Measurements from ENCODE around the gene FAM163B.

FAM163B gene

DNA sequence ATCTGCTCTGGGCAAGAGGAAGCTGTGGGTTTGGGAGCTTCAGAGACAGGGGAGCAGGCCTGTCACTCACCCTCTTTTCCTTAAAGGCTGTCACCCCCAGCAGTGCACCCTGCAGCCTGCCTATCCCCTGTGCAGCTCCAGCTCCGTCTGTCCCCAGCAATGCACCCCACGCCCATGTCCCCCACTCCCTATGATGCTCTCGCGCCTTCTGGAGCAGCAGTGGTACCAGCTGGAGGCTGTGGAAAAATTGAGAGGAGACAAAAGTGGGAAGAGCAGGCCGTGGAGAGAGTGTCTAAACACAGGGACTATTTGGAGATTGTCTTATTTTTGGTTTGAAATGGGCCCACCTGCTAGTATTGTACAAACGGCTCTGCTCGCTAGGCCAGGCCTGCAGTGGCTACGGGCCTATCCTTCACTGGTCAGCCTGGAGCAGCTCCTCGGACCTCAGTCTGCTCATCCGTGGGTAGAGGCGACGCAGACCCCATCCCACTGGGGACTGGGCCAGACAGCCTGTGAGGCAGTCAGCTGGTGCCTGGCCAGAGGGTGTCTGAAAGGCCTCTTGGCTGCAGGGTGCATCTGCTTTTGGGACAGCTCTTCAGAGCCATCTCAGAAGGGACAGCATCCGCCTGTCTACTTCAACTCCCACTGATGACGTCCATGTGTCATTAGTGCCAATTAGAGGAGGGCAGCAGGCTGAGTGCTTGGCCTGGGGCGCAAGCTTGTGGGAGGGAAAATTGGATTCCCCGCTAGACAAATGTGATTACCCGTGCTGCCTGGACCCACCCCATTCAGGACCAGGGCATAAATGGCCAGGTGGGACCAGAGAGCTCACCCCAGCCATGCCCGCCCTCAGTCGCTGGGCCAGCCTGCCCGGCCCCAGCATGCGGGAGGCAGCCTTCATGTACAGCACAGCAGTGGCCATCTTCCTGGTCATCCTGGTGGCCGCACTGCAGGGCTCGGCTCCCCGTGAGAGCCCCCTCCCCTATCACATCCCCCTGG lies 26.6 kb upstream of the FAM163B start, which contains the start of gene DBH:
TSS of gene DBH (plus strand) at position 831 of the 999 bp plus-strand sequence. CDS start at position 840, 9 bp downstream.
- TF ChIP-seq CTCF (IDR thresholded peaks at IDR 0.05; ENCODE audit: extremely low read depth, insufficient read depth, missing control alignments), result no peak
- in situ Hi-C loops (cut with MboI; ENCODE audit: low pct_unique_long_range_greater_than_20kb, low sequenced_read_pairs, unreplicated experiment), result no loop called here
- DNase-seq (ENCODE audit: low spot score), result no peak

DNA sequence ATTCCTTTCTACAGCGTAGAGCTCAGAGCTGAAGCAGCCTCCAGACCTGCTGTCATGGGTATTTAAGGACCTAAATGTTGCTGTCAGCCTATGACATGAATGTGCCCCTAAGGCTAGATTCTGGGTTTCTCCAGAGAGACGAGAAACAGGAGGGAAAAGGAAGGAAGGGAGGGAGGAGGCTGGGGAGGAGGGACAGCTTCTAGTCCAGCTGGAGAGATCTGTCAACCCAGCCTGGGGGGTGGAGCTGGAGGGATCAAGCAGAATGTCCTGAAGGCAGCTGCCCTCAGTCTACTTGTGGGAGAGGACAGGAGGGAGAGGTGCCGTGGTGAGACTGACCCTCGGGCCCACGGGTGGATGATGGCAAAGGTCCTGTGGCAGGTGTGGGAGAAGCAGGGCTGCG lies 25.9 kb upstream of the FAM163B start:
- DNase-seq (ENCODE audit: low spot score), result no peak
- in situ Hi-C loops (cut with MboI; ENCODE audit: low pct_unique_long_range_greater_than_20kb, low sequenced_read_pairs, unreplicated experiment), result no loop called here
- TF ChIP-seq CTCF (IDR thresholded peaks at IDR 0.05; ENCODE audit: extremely low read depth, insufficient read depth, missing control alignments), result no peak

GRCh38 chr9:133634081-133634691 lies 25.0 kb upstream of the FAM163B start:
- in situ Hi-C loops (cut with MboI; ENCODE audit: low pct_unique_long_range_greater_than_20kb, low sequenced_read_pairs, unreplicated experiment), result no loop called here
- no peak for TF ChIP-seq CTCF (IDR thresholded peaks at IDR 0.05; ENCODE audit: extremely low read depth, insufficient read depth, missing control alignments)
- no peak for DNase-seq (ENCODE audit: low spot score)

- TF ChIP-seq CTCF (IDR thresholded peaks at IDR 0.05; ENCODE audit: extremely low read depth, insufficient read depth, missing control alignments), result no peak
- in situ Hi-C loops (cut with MboI; ENCODE audit: low pct_unique_long_range_greater_than_20kb, low sequenced_read_pairs, unreplicated experiment), result no loop called here
- DNase-seq (ENCODE audit: low spot score), result no peak
Measured at GRCh38 chr9:133633681-133634080, 24.5 kb upstream of the FAM163B start.

GRCh38 chr9:133632806-133633680 lies 23.9 kb upstream of the FAM163B start:
- no peak for DNase-seq (ENCODE audit: low spot score)
- in situ Hi-C loops (cut with MboI; ENCODE audit: low pct_unique_long_range_greater_than_20kb, low sequenced_read_pairs, unreplicated experiment), result no loop called here
- TF ChIP-seq CTCF (IDR thresholded peaks at IDR 0.05; ENCODE audit: extremely low read depth, insufficient read depth, missing control alignments), result no peak

GRCh38 chr9:133631111-133631510 lies 21.9 kb upstream of the FAM163B start:
- no peak for TF ChIP-seq CTCF (IDR thresholded peaks at IDR 0.05; ENCODE audit: extremely low read depth, insufficient read depth, missing control alignments)
- in situ Hi-C loops (cut with MboI; ENCODE audit: low pct_unique_long_range_greater_than_20kb, low sequenced_read_pairs, unreplicated experiment), result no loop called here
- no peak for DNase-seq (ENCODE audit: low spot score)
